ENCODE data around the gene GRB2. TPM values are rescaled to one million over a fixed set of nuclear protein-coding genes. Genes with fewer than 3 reads are reported as not detected.

The GRB2 gene
- total RNA-seq, 4 donors from 2014 or later: 44.9 to 62.6 (median 58.7) TPM

GRCh38 chr17:75273977-75274708 is 131.3 kb downstream of the GRB2 start:
- TF ChIP-seq EP300 (IDR thresholded peaks at IDR 0.05): no peak
- no peak for TF ChIP-seq POLR2AphosphoS5 (IDR thresholded peaks at IDR 0.05)
- no peak for TF ChIP-seq CTCF (IDR thresholded peaks at IDR 0.05)
- no peak for TF ChIP-seq POLR2A (IDR thresholded peaks at IDR 0.05)
- Histone ChIP-seq H3K27ac (no peak overlapping the region), H3K4me3 (no peak overlapping the region), H3K36me3 (no peaks in the 10 kb centered on the region), H3K4me1 (peaks cover 26% of the 10 kb centered on the region), H3K27me3 (no peaks in the 10 kb centered on the region), H3K9me3 (no peaks in the 10 kb centered on the region)
- 80% methylated on average over 7 of the region's 7 CpGs for WGBS
- DNase-seq (ENCODE audit: low spot score in 2 of 2): no peak

GRCh38 chr17:75272848-75273184 is 132.7 kb downstream of the GRB2 start:
- H3K4me3 ChIP-seq: no peak overlapping the region
- H3K4me1 ChIP-seq: peaks cover 31% of the 10 kb centered on the region
- WGBS: 61% methylated on average over 3 of the region's 3 CpGs
- DNase-seq (ENCODE audit: low spot score in 2 of 2): no peak
- no peak overlapping the region for H3K27ac ChIP-seq
- no peaks in the 10 kb centered on the region for H3K27me3 ChIP-seq
- TF ChIP-seq EP300 (IDR thresholded peaks at IDR 0.05) (no peak), POLR2AphosphoS5 (IDR thresholded peaks at IDR 0.05) (no peak), POLR2A (IDR thresholded peaks at IDR 0.05) (no peak), CTCF (IDR thresholded peaks at IDR 0.05) (no peak)
- H3K36me3 ChIP-seq: no peaks in the 10 kb centered on the region
- no peaks in the 10 kb centered on the region for H3K9me3 ChIP-seq

GRCh38 chr17:75271955-75272847 is 133.3 kb downstream of the GRB2 start:
- no peaks in the 10 kb centered on the region for H3K27me3 ChIP-seq
- H3K36me3 ChIP-seq: no peaks in the 10 kb centered on the region
- H3K4me1 ChIP-seq: peaks cover 37% of the 10 kb centered on the region
- DNase-seq (ENCODE audit: low spot score in 2 of 2): no peak
- no peaks in the 10 kb centered on the region for H3K9me3 ChIP-seq
- H3K4me3 ChIP-seq: peak overlapping the region; percentile 87
- TF ChIP-seq CTCF (IDR thresholded peaks at IDR 0.05) (no peak), EP300 (IDR thresholded peaks at IDR 0.05) (no peak), POLR2AphosphoS5 (IDR thresholded peaks at IDR 0.05) (no peak), POLR2A (IDR thresholded peaks at IDR 0.05) (no peak)
- peak overlapping the region; percentile 96 for H3K27ac ChIP-seq
- 42% methylated on average over 10 of the region's 24 CpGs for WGBS

GRCh38 chr17:75271233-75271954 is 134.1 kb downstream of the GRB2 start:
- peak in 1 of 2 donors; percentile 77 for DNase-seq (ENCODE audit: low spot score in 2 of 2)
- TF ChIP-seq EP300 (IDR thresholded peaks at IDR 0.05) (no peak), CTCF (IDR thresholded peaks at IDR 0.05) (peak; percentile 88 to 93)
- H3K9me3 ChIP-seq: no peaks in the 10 kb centered on the region
- 0% methylated on average over 19 of the region's 74 CpGs for WGBS
- H3K36me3 ChIP-seq: peaks cover 5% of the 10 kb centered on the region
- no peaks in the 10 kb centered on the region for H3K27me3 ChIP-seq
- peak overlapping the region; percentile 96 for H3K27ac ChIP-seq
- peaks cover 45% of the 10 kb centered on the region for H3K4me1 ChIP-seq
- H3K4me3 ChIP-seq: peak overlapping the region; percentile 87

- TF ChIP-seq POLR2A (IDR thresholded peaks at IDR 0.05) (peak in 1 of 2 donors; percentile 30), CTCF (IDR thresholded peaks at IDR 0.05) (no peak)
- peaks cover 10% of the 10 kb centered on the region for H3K36me3 ChIP-seq
- H3K27me3 ChIP-seq: no peaks in the 10 kb centered on the region
- no CpG with 5 or more reads among the region's 39 CpGs for WGBS
- no peak for DNase-seq (ENCODE audit: low spot score in 2 of 2)
- peaks cover 45% of the 10 kb centered on the region for H3K4me1 ChIP-seq
- H3K27ac ChIP-seq: peak within 1 kb of the TSS; percentile 96
- peak within 1 kb of the TSS; percentile 87 for H3K4me3 ChIP-seq
- H3K9me3 ChIP-seq: no peaks in the 10 kb centered on the region
These were observed 134.6 kb downstream of the GRB2 start, which contains the start of gene MIF4GD for GRCh38 chr17:75270966-75271232. TSS of gene MIF4GD (minus strand) at chr17:75271231. CDS start at chr17:75270195, 1,036 bp downstream.
